ENCODE results near the gene EMSY.
A peak's percentile ranks its signal among the peaks of the same experiment; 100 is the strongest.

The EMSY gene

GRCh38 chr11:76455331-76455730 lies 10.5 kb downstream of the EMSY start:
- no peak for DNase-seq (ENCODE audit: low spot score)

- no peak for DNase-seq (ENCODE audit: low spot score)
Observed at GRCh38 chr11:76455931-76456330, 11.1 kb downstream of the EMSY start.

GRCh38 chr11:76456571-76456970 lies 11.8 kb downstream of the EMSY start:
- DNase-seq (ENCODE audit: low spot score): no peak

- DNase-seq (ENCODE audit: low spot score): no peak
Observed at GRCh38 chr11:76459299-76459698, 14.5 kb downstream of the EMSY start.

- no peak for DNase-seq (ENCODE audit: low spot score)
Observed at GRCh38 chr11:76459846-76460245, 15.0 kb downstream of the EMSY start.

- DNase-seq (ENCODE audit: low spot score): no peak
Observed at GRCh38 chr11:76462317-76462716, 17.5 kb downstream of the EMSY start.

- DNase-seq (ENCODE audit: low spot score): no peak
Observed at GRCh38 chr11:76465701-76466100, 20.9 kb downstream of the EMSY start.

GRCh38 chr11:76466666-76467065 lies 21.8 kb downstream of the EMSY start:
- no peak for DNase-seq (ENCODE audit: low spot score)

GRCh38 chr11:76469141-76469540 lies 24.3 kb downstream of the EMSY start:
- no peak for DNase-seq (ENCODE audit: low spot score)

- no peak for DNase-seq (ENCODE audit: low spot score)
Observed at GRCh38 chr11:76471382-76471781, 26.6 kb downstream of the EMSY start.

- DNase-seq (ENCODE audit: low spot score): no peak
Observed at GRCh38 chr11:76480241-76480640, 35.4 kb downstream of the EMSY start.

- DNase-seq (ENCODE audit: low spot score): no peak
Observed at GRCh38 chr11:76491644-76492043, 46.8 kb downstream of the EMSY start.

GRCh38 chr11:76493040-76493439 lies 48.2 kb downstream of the EMSY start:
- no peak for DNase-seq (ENCODE audit: low spot score)

- DNase-seq (ENCODE audit: low spot score): no peak
Observed at GRCh38 chr11:76493626-76494539, 49.1 kb downstream of the EMSY start.

- no peak for DNase-seq (ENCODE audit: low spot score)
Observed at GRCh38 chr11:76495019-76495418, 50.2 kb downstream of the EMSY start.

- DNase-seq (ENCODE audit: low spot score): no peak
Observed at GRCh38 chr11:76496174-76496573, 51.4 kb downstream of the EMSY start.

- no peak for DNase-seq (ENCODE audit: low spot score)
Observed at GRCh38 chr11:76501526-76502202, 56.8 kb downstream of the EMSY start.

GRCh38 chr11:76506833-76507232 lies 62.0 kb downstream of the EMSY start:
- DNase-seq (ENCODE audit: low spot score): no peak

- no peak for DNase-seq (ENCODE audit: low spot score)
Observed at GRCh38 chr11:76510060-76511047, 65.5 kb downstream of the EMSY start.

- peak; percentile 3 for DNase-seq (ENCODE audit: low spot score)
Observed at GRCh38 chr11:76512851-76513653, 68.2 kb downstream of the EMSY start.

GRCh38 chr11:76513654-76514034 lies 68.8 kb downstream of the EMSY start:
- DNase-seq (ENCODE audit: low spot score): no peak
